GM12878 (cell line): ENCODE measurements around the gene PRPS1. TPM values are rescaled to one million over a fixed set of nuclear protein-coding genes. Genes with fewer than 3 reads are reported as not detected.

Experiments
- ATAC-seq: fragments of 200-7000 bp; cut with Tn5 transposase; 3 replicates; pipeline ENCODE4 v1.9.1; 2020; ENCODE audit warnings: mild to moderate bottlenecking, moderate library complexity
- BruUV-seq: library from RNA; stranded (reverse); fragments of 400-500 nt; replicated peaks from 2 replicates; lab custom pipeline; 2021; lab: Mats Ljungman, UMichigan
- CTCF ChIA-PET: fragments of 300-600 bp; sonication (Branson Sonifier 250); formaldehyde crosslinking; extraction: SDS; loops from one replicate; lab custom pipeline; 2021; ENCODE audit warnings: inconsistent platforms; lab: Yijun Ruan, JAX
- POLR2A ChIA-PET: fragments of 350-600 bp; formaldehyde crosslinking; extraction: SDS; loops from one replicate; lab custom pipeline; 2021; ENCODE audit warnings: inconsistent platforms; lab: Charles Lee
- RAD21 ChIA-PET: fragments of 300-600 bp; sonication (Branson Sonifier 250); formaldehyde crosslinking; loops from one replicate; lab custom pipeline; 2023; ENCODE audit warnings: antibody characterized with exemption; ENCODE audit not compliant: unreplicated experiment; lab: Charles Lee
- SMC1A ChIA-PET: fragments of 300-600 bp; sonication (Branson Sonifier 250); formaldehyde crosslinking; loops from one replicate; lab custom pipeline; 2023; ENCODE audit not compliant: unreplicated experiment, uncharacterized antibody; lab: Charles Lee
- DNase-seq: peaks from one replicate; pipeline ENCODE4 v3.0.0-alpha.2; 2011; ENCODE audit warnings: low read depth, low spot score
- FAIRE-seq: peaks from 3 replicates; lab custom pipeline; 2011; peaks lifted over from hg19 to GRCh38; lab: Jason Lieb, UNC
- H2AFZ ChIP-seq: 2 replicates; pipeline ENCODE4 v1.6.0; 2011; ENCODE audit warnings: low read depth, low read length, control low read depth; ENCODE audit not compliant: control insufficient read depth
- H3K27ac ChIP-seq: 2 replicates; pipeline ENCODE4 v1.5.1; 2011; ENCODE audit warnings: control low read depth; ENCODE audit not compliant: control insufficient read depth, insufficient read depth
- H3K27me3 ChIP-seq, 2 experiments: replicated peaks in 1 of 2; 2 replicates each; pipeline versions ENCODE4 v1.6.0 to v1.6.1; 2011; ENCODE audit warnings: low read length in 1 of 2; ENCODE audit not compliant: control insufficient read depth in 2 of 2, insufficient read depth in 2 of 2
- H3K36me3 ChIP-seq, 2 experiments: 2 replicates each; pipeline ENCODE4 v1.5.1; 2011; ENCODE audit warnings: low read length in 1 of 2; ENCODE audit not compliant: control insufficient read depth in 2 of 2, insufficient read depth in 2 of 2
- H3K4me1 ChIP-seq: 2 replicates; pipeline ENCODE4 v1.6.1; 2011; ENCODE audit warnings: mild to moderate bottlenecking, low read length, moderate library complexity, mixed read lengths; ENCODE audit not compliant: control insufficient read depth, insufficient read depth
- H3K4me2 ChIP-seq: 2 replicates; pipeline ENCODE4 v1.6.0; 2011; ENCODE audit warnings: control low read depth; ENCODE audit not compliant: control insufficient read depth, insufficient read depth
- H3K4me3 ChIP-seq: fragments of 200-600 bp; sonication (generic); 2 replicates; pipeline ENCODE4 v1.5.1; 2016
- H3K79me2 ChIP-seq: 2 replicates; pipeline ENCODE4 v1.6.0; 2011; ENCODE audit warnings: low read length; ENCODE audit not compliant: control insufficient read depth, insufficient read depth
- H3K9ac ChIP-seq: 2 replicates; pipeline ENCODE4 v1.8.0; 2011; ENCODE audit warnings: low read length, control low read depth, mixed read lengths; ENCODE audit not compliant: control insufficient read depth, insufficient read depth
- H3K9me3 ChIP-seq: replicated peaks from 3 replicates; pipeline ENCODE4 v1.5.1; 2011; ENCODE audit warnings: mild to moderate bottlenecking, low read length; ENCODE audit not compliant: control insufficient read depth, insufficient read depth
- H4K20me1 ChIP-seq: 2 replicates; pipeline ENCODE4 v1.6.0; 2011; ENCODE audit not compliant: control insufficient read depth, insufficient read depth
- CBX3 ChIP-seq: fragments of 200-600 bp; sonication (generic); IDR thresholded peaks from 2 replicates; pipeline ENCODE4 v1.6.1; 2016; ENCODE audit warnings: low read depth, borderline replicate concordance
- HCFC1 ChIP-seq: fragments of 150-350 bp; IDR thresholded peaks from 2 replicates; pipeline ENCODE4 v1.6.1; 2014; ENCODE audit warnings: low read length
- JUNB ChIP-seq: IDR thresholded peaks from 2 replicates; pipeline ENCODE4 v1.6.1; 2016; ENCODE audit warnings: antibody characterized with exemption, mild to moderate bottlenecking
- MAX ChIP-seq: IDR thresholded peaks from 2 replicates; pipeline ENCODE4 v1.6.1; 2012; ENCODE audit warnings: low read depth, low read length, improper control_type of control experiment
- POLR2AphosphoS2 ChIP-seq: IDR thresholded peaks from 2 replicates; pipeline ENCODE4 v1.6.1; 2011; ENCODE audit warnings: low read depth, mild to moderate bottlenecking, low read length, improper control_type of control experiment, moderate library complexity
- REST ChIP-seq: IDR thresholded peaks from 2 replicates; pipeline ENCODE4 v1.6.1; 2012; ENCODE audit warnings: mild to moderate bottlenecking, low read depth, low read length
- SUPT20H ChIP-seq: IDR thresholded peaks from 2 replicates; pipeline ENCODE4 v1.6.1; 2011; ENCODE audit warnings: low read depth, mild to moderate bottlenecking, low read length, moderate library complexity, borderline replicate concordance; ENCODE audit not compliant: control insufficient read depth
- USF2 ChIP-seq: IDR thresholded peaks from 2 replicates; pipeline ENCODE4 v1.6.1; 2011; ENCODE audit warnings: low read depth, low read length, improper control_type of control experiment, borderline replicate concordance
- YY1 ChIP-seq: IDR thresholded peaks from 2 replicates; pipeline ENCODE4 v1.6.1; 2011; ENCODE audit warnings: low read depth, mild to moderate bottlenecking, low read length
- WGBS: methylation state at CpG from one replicate; pipeline ENCODE4 v1.1.6; 2016; ENCODE audit warnings: low lambda C conversion rate; ENCODE audit not compliant: insufficient replicate concordance, insufficient coverage; ENCODE audit errors: missing lambda C conversion rate; 5-methylcytosine and 5-hydroxymethylcytosine counted together
- in situ Hi-C: fragments of 300-500 bp; cut with MboI; formaldehyde crosslinking; loops from 9 replicates; pipeline ENCODE4 v1.14.3; 2018; ENCODE audit warnings: mixed read lengths
- intact Hi-C: fragments of 100-400 bp; cut with micrococcal nuclease; formaldehyde crosslinking; loops from one replicate; pipeline ENCODE4 v1.14.2; 2022; ENCODE audit not compliant: unreplicated experiment
- polyA plus RNA-seq, 11 experiments: library from polyadenylated mRNA; depleted of rRNA in 4 of 11; unstranded in 6 of 11; stranded (reverse) in 5 of 11; fragments of >200 nt; fragmentation: Nextera tagmentation in 4 of 11; fragmentation: Illumina TruSeq in 1 of 11; extraction: Ambion mirVana in 4 of 11; extraction: Trizol in 1 of 11; gene quantifications; 1 replicate in 1 of 11; 2 replicates in 10 of 11; pipeline versions ENCODE4 v1.2.1 to v1.2.3, GENCODE V29; 2011 to 2016; ENCODE audit warnings: inconsistent platforms in 2 of 11, missing spikeins in 2 of 11, low read depth in 1 of 11
- total RNA-seq, 4 experiments: library from RNA; depleted of rRNA in 3 of 4; stranded (reverse); fragments of >200 nt in 3 of 4; fragmentation: Illumina TruSeq in 1 of 4; extraction: Trizol in 1 of 4; gene quantifications; 2 replicates each; pipeline versions ENCODE4 v1.2.1 to v1.2.3, GENCODE V29; 2013 to 2021

Gene PRPS1
- total and polyA plus RNA-seq, 10 of the 15 experiments (the other 5 are each of a cell fraction or from before 2014, with no cell fraction given): 26.5 to 86.5 (median 61.1) TPM

- TF ChIP-seq REST (no peak), CBX3 (no peak), MAX (no peak), SUPT20H (no peak)
Measured at GRCh38 chrX:107656978-107657377, 28.7 kb downstream of the PRPS1 start (continued).

- ChIA-PET CTCF (interaction anchor here (0.6 to 15.9 kb wide), 13 partner anchors 8 to 343 kb away, joined by 3 to 289 read pairs (median 10); partner anchors contain the start of genes NCBP2L, PRPS1 and TSC22D3), RAD21 (interaction anchor here (0.5 to 6.8 kb wide), 4 partner anchors 58 to 119 kb away, joined by 3 to 119 read pairs (median 4); partner anchors contain the start of genes NCBP2L and TSC22D3), SMC1A (interaction anchor here (1.8 to 15.8 kb wide), 4 partner anchors 19 to 119 kb away, joined by 7 to 149 read pairs (median 18); partner anchors contain the start of genes NCBP2L and TSC22D3), POLR2A (no interaction called here)
- intact Hi-C loops (loop anchor here (1.0 to 5.0 kb wide), 4 partner anchors 51 to 236 kb away; partner anchors contain the start of gene NCBP2L), in situ Hi-C loops (no loop called here)
- Histone ChIP-seq H3K4me3 (no peak overlapping the region), H2AFZ (no peak overlapping the region), H3K27ac (no peak overlapping the region), H3K79me2 (no peaks in the 10 kb centered on the region), H3K4me2 (no peak overlapping the region), H3K36me3 (no peaks in the 10 kb centered on the region), H4K20me1 (no peaks in the 10 kb centered on the region), H3K27me3 (no peaks in the 10 kb centered on the region), H3K4me1 (no peaks in the 10 kb centered on the region), H3K9me3 (no peaks in the 10 kb centered on the region), H3K9ac (no peak overlapping the region)
- no peak for ATAC-seq
- TF ChIP-seq YY1 (no peak), HCFC1 (no peak), JUNB (no peak), POLR2AphosphoS2 (no peak), USF2 (no peak)
- DNase-seq: no peak
- no peak for FAIRE-seq
- BruUV-seq: no TSS peak
- 31% methylated on average over 5 of the region's 5 CpGs for WGBS
Measured at GRCh38 chrX:107658660-107659059, 30.4 kb downstream of the PRPS1 start.
